Stimulated activated CD4-positive, alpha-beta T cell treated with anti-CD3 and anti-CD28 coated beads, Interleukin-4, amount 100 ng/mL, for 1 hour (primary cell): ENCODE results near the gene P2RX5.

Experiments
- DNase-seq: peaks from one replicate; pipeline ENCODE4 v3.0.0-alpha.2; 2020

Gene P2RX5

GRCh38 chr17:3678821-3679530 lies 17.0 kb downstream of the P2RX5 start:
- DNase-seq = no peak

DNA sequence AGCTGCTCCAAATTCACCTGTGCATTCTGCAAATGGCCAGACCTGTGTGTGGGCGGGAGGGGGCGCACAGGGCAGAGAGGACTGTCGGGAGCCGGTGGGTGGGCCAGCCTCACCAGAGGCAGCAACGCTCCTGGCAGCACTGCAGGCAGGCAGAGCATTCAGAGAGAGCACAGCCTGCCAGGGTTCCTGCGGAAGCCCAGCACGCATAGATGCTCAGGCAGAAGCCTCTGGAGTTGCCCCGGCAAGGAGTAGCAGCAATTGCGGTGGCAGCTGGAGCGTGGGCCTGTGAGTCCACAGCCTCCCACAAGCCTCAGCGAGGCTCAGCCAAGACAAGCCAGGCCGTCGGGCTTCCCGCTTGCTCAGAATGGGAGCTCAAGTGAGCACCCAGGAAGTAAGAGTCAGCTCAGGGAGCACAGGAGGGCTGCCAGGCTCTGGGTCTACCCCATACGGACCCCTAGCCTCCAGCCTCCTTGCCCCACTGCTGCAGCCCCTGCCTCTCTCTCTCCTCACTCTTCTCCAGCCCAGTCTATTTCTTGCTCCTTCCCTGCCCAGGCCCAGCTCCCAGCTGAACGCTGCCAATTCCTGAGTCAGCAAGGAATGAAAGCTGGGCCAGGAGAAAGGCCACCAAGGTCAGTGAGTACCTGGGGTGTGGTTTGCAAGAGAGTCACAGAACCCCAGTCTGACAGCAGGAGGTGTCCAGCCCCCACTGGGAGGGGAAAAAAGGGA lies 17.7 kb downstream of the P2RX5 start:
- DNase-seq = no peak

GRCh38 chr17:3675886-3676285 lies 20.1 kb downstream of the P2RX5 start:
- no peak for DNase-seq

- no peak for DNase-seq
Observed at GRCh38 chr17:3672571-3672970, 23.4 kb downstream of the P2RX5 start.

DNA sequence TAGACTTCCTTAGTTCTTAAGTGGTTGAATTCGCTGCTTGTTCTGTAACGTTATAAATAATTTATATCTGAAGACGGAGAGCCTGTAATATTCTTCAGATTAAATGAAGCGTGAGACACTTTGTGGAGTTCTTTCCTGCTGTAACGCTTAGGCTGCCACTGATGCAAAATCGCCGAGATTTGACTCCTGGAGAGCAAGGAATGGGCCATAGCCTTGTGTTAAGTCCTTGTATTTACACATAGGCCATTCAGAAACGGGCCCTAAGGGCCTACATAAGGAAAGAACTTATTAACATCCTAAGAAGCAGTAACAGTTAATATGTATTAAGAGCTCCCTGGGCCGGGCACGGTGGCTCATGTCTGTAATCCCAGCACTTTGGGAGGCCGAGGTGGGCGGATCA lies 26.4 kb downstream of the P2RX5 start:
- DNase-seq = no peak

DNA sequence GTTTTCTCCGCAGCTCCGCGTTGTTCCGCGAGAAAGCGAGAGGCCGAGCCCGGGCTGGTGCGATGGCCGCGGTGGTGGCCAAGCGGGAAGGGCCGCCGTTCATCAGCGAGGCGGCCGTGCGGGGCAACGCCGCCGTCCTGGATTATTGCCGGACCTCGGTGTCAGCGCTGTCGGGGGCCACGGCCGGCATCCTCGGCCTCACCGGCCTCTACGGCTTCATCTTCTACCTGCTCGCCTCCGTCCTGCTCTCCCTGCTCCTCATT lies 26.9 kb downstream of the P2RX5 start:
- no peak for DNase-seq

DNA sequence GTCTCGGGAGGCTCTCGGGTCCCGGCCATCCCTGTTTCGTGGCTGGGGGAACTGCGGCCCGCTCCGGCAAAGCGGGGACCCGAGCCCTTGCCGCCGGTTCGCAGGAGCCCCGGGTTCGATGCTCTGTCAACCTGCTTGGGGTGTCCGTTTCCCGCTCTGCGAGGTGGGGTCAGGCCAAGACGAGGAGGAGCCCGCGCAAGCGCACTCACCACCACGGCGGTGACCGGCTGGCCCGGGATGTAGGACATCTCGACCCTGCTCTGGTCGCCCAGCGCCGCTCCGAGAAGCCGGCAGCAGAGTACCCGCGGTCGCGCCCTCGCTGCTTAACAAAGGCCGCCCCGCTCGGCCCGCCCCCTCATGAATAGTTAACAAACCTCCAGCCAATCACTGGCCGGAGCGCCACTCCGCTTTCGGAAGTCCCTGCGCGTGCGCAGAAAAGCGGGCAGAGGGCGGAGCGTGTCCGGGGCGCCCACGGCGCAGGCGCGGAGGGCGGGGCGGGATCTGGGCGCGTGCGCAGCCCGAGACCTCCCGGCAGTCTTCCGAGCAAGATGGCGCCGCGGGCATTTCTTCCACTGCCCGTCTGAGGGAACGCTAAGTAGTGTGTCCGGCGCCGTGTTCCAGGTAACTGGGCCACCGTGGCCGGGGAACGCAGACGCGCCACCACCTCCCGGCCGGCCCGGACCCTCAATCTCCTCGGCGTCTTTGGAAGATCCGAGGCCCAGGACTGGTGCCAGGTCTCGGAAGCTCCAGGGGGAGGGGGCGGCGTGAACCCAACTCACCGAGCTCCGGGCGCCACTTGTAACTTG lies 27.5 kb downstream of the P2RX5 start, which contains the start of the genes EMC6 and TAX1BP3:
EMC6 (plus strand) TSS at position 534 of the 806 bp plus-strand sequence. CDS start 335 bp downstream, outside the sequence.
TAX1BP3 (minus strand) TSS at position 300 of the 806 bp plus-strand sequence; CDS start at position 248, 52 bp downstream.
- DNase-seq = peak; percentile 98

DNA sequence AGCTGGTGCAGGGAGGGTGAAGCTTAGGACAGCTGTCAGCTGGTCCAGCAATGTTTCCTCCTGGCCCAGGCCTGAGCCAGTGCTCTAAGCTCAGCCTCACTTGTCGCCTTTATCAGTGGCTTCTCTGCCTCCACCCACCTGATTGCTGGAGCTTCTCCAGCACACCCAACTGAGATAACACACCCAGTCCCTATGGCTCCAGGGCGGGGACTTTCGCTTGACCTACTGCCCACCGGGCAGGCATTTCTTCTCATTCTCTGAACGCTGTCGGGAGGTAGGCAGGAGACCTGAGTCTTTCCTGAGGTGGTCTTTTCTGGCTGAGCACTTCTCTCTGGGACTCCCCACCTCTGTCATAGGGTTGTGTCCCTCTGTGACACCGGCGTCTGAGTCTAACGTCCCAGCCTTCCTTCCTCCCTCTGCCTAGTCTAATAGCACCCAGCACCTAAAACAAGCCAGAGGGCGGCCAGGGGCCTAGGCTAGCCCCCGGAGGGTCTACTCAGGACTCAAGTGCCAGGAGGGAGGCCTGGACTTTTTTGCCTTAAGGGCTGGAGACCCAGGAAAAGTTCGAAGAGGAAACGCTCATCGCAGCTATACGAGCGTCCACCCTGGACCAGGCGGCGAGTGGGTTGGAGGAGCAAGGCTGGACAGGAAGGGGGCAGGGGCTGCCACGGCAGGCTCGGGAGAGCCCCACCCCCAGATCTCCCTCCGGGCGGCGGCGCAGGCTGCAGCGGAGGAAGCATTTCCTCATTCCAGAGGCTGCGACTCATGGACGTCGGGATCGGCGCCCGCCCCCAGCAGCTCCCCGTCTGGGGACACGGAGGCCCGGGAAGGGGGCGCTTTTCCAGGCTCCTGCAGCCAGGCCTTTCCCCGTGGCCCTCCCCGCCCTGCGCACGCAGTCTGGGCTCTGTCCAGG lies 28.3 kb downstream of the P2RX5 start:
- peak; percentile 14 for DNase-seq

DNA sequence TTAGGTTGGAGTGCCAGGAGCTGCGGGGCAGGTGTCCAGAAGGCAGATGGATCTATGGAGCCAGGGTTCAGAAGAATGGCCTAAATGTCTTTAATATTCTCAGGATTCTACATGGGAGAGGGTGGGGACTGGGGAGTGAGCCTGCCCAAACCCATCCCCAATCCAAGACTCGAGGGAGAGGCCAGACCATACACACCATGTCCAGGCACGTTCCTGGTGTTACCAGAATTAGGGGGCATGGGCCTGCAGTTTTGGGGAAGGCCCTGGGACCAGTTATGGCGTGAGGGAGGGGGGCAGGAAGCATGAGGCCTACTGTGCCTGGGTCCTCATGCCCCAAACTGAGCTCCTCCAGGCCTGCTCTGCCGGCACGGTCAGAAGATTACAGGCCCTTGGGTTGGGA lies 29.4 kb downstream of the P2RX5 start:
- DNase-seq = no peak

DNA sequence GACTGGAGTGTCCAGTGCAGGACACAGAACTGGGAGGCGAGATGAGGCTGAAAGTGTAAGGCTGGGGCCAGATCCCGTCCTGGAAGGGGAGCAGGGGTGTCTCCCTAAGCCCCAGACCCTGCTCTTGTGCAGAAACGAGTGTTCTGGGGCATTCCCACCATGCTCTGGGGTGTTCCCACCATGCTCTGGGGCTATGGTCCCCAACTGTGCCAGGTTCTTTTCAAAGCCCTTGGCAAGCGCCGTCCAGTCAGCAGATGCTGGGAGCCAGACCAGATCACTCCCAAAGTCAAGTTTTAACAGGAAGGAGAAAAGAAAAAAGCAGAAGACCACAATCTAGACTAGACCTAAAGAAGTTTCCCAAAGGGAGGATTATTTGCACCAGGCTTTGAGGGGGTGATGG lies 30.1 kb downstream of the P2RX5 start:
- no peak for DNase-seq

- DNase-seq = no peak
Observed at GRCh38 chr17:3663102-3664011, 32.6 kb downstream of the P2RX5 start.

- no peak for DNase-seq
Observed at GRCh38 chr17:3660311-3660891, 35.6 kb downstream of the P2RX5 start.

- no peak for DNase-seq
Observed at GRCh38 chr17:3659541-3660111, 36.3 kb downstream of the P2RX5 start.

DNA sequence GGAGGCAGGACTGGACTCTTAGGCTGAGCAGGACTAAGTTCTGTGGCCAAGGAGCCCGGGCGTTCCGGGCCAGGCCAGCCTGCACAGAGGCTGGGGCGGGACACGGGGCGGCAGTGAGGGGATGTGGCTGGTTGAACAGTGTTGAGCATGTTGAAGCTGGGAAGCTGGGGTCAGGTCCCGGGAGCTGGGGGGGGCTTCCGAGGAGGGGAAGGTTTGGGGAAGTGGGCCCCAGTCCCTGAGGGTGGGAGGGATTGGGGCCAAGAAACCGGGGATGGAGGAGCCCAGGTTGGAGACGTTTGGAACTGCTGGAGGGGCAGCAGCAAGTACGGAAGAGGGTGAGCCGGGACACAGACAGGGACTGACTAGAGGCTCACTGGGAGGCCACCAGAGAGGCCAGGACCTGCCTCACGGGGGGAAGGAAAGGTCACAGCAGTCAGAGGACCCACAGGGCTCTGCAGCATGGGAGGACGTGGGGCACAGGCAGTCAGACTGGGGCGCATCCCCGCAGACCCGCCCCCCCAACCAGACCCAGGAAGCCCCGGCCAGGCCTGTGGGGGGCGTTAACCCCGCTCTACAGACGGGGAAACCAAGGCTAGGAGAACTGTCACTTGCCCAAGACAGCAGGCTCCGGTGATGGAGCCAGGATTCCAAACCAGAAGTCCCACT lies 37.0 kb downstream of the P2RX5 start:
- no peak for DNase-seq

GRCh38 chr17:3657874-3658783 lies 37.8 kb downstream of the P2RX5 start:
- DNase-seq = no peak

- DNase-seq = no peak
Observed at GRCh38 chr17:3657588-3657869, 38.4 kb downstream of the P2RX5 start.

- no peak for DNase-seq
Observed at GRCh38 chr17:3656755-3657587, 39.0 kb downstream of the P2RX5 start.

GRCh38 chr17:3656353-3656752 lies 39.6 kb downstream of the P2RX5 start:
- DNase-seq = no peak
